Thyroid gland (tissue), 4 donors: ENCODE data around the gene TMEM139. TPM values are rescaled to one million over a fixed set of nuclear protein-coding genes. Genes with fewer than 3 reads are reported as not detected.

Experiments used
- DNase-seq, 2 donors: peaks; one replicate each; pipeline ENCODE4 v3.0.0-alpha.2; 2019
- H3K27ac ChIP-seq, 3 donors: fragments of 200-600 bp; sonication (generic); 1 replicate in 2 of 3; 2 replicates in 1 of 3; pipeline ENCODE4 v1.5.1; 2016 to 2019; ENCODE audit warnings: mild to moderate bottlenecking in 1 of 3, moderate library complexity in 1 of 3
- H3K27me3 ChIP-seq: fragments of 200-600 bp; sonication (generic); one replicate; pipeline ENCODE4 v1.5.1; 2019
- H3K36me3 ChIP-seq, 2 donors: fragments of 200-600 bp; sonication (generic); one replicate each; pipeline ENCODE4 v1.5.1; 2016 to 2019
- H3K4me1 ChIP-seq, 2 donors: fragments of 200-600 bp; sonication (generic); one replicate each; pipeline ENCODE4 v1.5.1; 2017 to 2019
- H3K4me3 ChIP-seq, 3 donors: fragments of 200-600 bp; sonication (generic); replicated peaks in 1 of 3; 1 replicate in 2 of 3; 2 replicates in 1 of 3; pipeline ENCODE4 v1.5.1; 2016; ENCODE audit warnings: mild to moderate bottlenecking in 1 of 3
- H3K9me3 ChIP-seq: fragments of 200-600 bp; sonication (generic); one replicate; pipeline ENCODE4 v1.5.1; 2017
- POLR2A ChIP-seq, 2 donors: fragments of 450-650 bp; IDR thresholded peaks; one replicate each; pipeline ENCODE4 v1.6.1; 2017; ENCODE audit warnings: antibody characterized with exemption in 2 of 2, mild to moderate bottlenecking in 2 of 2, moderate library complexity in 1 of 2
- WGBS, 2 donors: methylation state at CpG; one replicate each; pipeline ENCODE4 v1.1.5; 2017; 5-methylcytosine and 5-hydroxymethylcytosine counted together
- intact Hi-C: fragments of 100-400 bp; cut with DNase I; formaldehyde crosslinking; loops from one replicate; pipeline ENCODE4 v1.15.1; 2023
- total RNA-seq, 4 donors: library from RNA; depleted of rRNA; stranded (reverse); fragments of >200 nt; gene quantifications; one replicate each; pipeline ENCODE4 v1.2.3, GENCODE V29; 2016
- TF ChIP-seq, protein P1 (sequence below), 6 experiments: fragments of 200-600 bp in 3 of 6; fragments of 450-650 bp in 3 of 6; sonication (generic) in 3 of 6; IDR thresholded peaks; one replicate each; pipeline ENCODE4 v1.5.1; 2016 to 2019; ENCODE audit warnings: antibody characterized with exemption in 6 of 6, mild to moderate bottlenecking in 2 of 6, inconsistent platforms in 1 of 6, moderate library complexity in 1 of 6

Gene TMEM139
- total RNA-seq, 4 donors from 2014 or later, result 6.6 to 50.2 (median 19.6) TPM

DNA sequence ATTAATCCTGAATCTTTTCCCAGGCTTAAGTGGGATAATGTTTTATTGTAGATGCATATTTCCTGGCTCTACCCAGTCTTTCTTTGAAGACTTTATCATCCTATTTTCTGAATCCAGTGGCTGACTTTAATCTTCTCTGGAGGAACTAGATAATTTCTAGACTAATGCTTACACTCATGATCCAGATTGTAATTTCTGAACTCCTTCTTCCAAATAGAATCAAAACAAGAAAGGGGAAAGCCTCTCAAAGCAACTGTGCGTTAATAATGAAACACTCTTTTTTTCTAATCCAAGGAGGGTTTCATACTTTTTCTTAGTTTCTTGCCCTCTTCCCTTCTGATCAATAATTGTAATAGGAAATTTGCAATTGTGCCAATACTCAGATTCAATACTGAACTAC is 13.5 kb upstream of the TMEM139 start:
- WGBS, 2 donors, result 92 to 94% methylated on average over 1 of the region's 1 CpG
- Histone ChIP-seq H3K36me3 (peaks cover 14 to 23% of the 10 kb centered on the region in 2 donors), H3K27me3 (no peaks in the 10 kb centered on the region), H3K9me3 (no peaks in the 10 kb centered on the region), H3K4me3 (no peak overlapping the region), H3K27ac (no peak overlapping the region), H3K4me1 (no peaks in the 10 kb centered on the region)
- intact Hi-C loops, result no loop called here
- TF ChIP-seq POLR2A (IDR thresholded peaks at IDR 0.05), result no peak
- TF ChIP-seq, protein P1, sequence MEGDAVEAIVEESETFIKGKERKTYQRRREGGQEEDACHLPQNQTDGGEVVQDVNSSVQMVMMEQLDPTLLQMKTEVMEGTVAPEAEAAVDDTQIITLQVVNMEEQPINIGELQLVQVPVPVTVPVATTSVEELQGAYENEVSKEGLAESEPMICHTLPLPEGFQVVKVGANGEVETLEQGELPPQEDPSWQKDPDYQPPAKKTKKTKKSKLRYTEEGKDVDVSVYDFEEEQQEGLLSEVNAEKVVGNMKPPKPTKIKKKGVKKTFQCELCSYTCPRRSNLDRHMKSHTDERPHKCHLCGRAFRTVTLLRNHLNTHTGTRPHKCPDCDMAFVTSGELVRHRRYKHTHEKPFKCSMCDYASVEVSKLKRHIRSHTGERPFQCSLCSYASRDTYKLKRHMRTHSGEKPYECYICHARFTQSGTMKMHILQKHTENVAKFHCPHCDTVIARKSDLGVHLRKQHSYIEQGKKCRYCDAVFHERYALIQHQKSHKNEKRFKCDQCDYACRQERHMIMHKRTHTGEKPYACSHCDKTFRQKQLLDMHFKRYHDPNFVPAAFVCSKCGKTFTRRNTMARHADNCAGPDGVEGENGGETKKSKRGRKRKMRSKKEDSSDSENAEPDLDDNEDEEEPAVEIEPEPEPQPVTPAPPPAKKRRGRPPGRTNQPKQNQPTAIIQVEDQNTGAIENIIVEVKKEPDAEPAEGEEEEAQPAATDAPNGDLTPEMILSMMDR (IDR thresholded peaks at IDR 0.05), result no peak
- DNase-seq, result no peak

- DNase-seq, result no peak
- no peaks in the 10 kb centered on the region for H3K9me3 ChIP-seq
- no peak overlapping the region for H3K27ac ChIP-seq
- intact Hi-C loops, result no loop called here
- TF ChIP-seq, protein P1 (IDR thresholded peaks at IDR 0.05), result no peak
- no peak for TF ChIP-seq POLR2A (IDR thresholded peaks at IDR 0.05)
- no peaks in the 10 kb centered on the region for H3K4me1 ChIP-seq
- no peak overlapping the region for H3K4me3 ChIP-seq
- H3K27me3 ChIP-seq, result no peaks in the 10 kb centered on the region
- H3K36me3 ChIP-seq, result peaks cover 11 to 18% of the 10 kb centered on the region in 2 donors
- WGBS, 2 donors, result 93 to 96% methylated on average over 2 of the region's 2 CpGs
Observed at GRCh38 chr7:143272871-143273270, 11.9 kb upstream of the TMEM139 start.

- no peaks in the 10 kb centered on the region for H3K27me3 ChIP-seq
- no peaks in the 10 kb centered on the region for H3K9me3 ChIP-seq
- WGBS, 2 donors, result 37 to 43% methylated on average over 8 of the region's 8 CpGs
- no peak for DNase-seq
- peak overlapping the region; percentile 59 to 69 (median 66) for H3K27ac ChIP-seq
- H3K4me3 ChIP-seq, result no peak overlapping the region
- peaks cover 16 to 30% of the 10 kb centered on the region in 2 donors for H3K4me1 ChIP-seq
- no peaks in the 10 kb centered on the region for H3K36me3 ChIP-seq
- intact Hi-C loops, result loop anchor here (10.0 kb wide), 2 partner anchors 105 to 135 kb away; partner anchors contain the start of gene ZYX
- peak in 1 of 2 donors; percentile 33 for TF ChIP-seq POLR2A (IDR thresholded peaks at IDR 0.05)
- TF ChIP-seq, protein P1 (IDR thresholded peaks at IDR 0.05), result no peak
Observed at GRCh38 chr7:143279186-143280098, 5.3 kb upstream of the TMEM139 start.

DNA sequence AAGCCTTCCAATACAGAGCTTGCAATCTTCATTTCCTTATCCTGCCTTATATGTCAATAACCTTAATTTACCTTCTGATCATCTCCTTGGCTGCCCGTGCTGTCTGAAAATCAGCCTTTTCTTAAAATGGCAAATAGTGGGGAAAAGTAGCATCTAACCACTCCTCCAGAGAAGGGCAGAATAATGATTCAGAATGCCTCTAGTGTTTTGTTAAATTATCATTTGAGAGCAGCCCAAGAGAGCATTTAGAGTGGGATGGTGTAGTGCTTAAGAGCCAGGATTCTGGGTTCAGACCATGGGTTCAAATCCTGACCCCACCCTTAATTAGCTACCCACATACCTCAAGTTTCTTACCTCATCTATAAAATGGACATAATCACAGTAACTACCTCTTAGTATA is 4.6 kb upstream of the TMEM139 start:
- H3K9me3 ChIP-seq, result no peaks in the 10 kb centered on the region
- TF ChIP-seq, protein P1 (IDR thresholded peaks at IDR 0.05), result no peak
- no peak for TF ChIP-seq POLR2A (IDR thresholded peaks at IDR 0.05)
- intact Hi-C loops, result loop anchor here (10.0 kb wide), 2 partner anchors 105 to 135 kb away; partner anchors contain the start of gene ZYX
- peak overlapping the region; percentile 59 to 69 (median 66) for H3K27ac ChIP-seq
- H3K4me3 ChIP-seq, result no peak overlapping the region
- no peaks in the 10 kb centered on the region for H3K36me3 ChIP-seq
- H3K4me1 ChIP-seq, result peaks cover 16 to 38% of the 10 kb centered on the region in 2 donors
- no peaks in the 10 kb centered on the region for H3K27me3 ChIP-seq
- 69 to 71% methylated on average over 1 of the region's 1 CpG for WGBS, 2 donors
- no peak for DNase-seq

DNA sequence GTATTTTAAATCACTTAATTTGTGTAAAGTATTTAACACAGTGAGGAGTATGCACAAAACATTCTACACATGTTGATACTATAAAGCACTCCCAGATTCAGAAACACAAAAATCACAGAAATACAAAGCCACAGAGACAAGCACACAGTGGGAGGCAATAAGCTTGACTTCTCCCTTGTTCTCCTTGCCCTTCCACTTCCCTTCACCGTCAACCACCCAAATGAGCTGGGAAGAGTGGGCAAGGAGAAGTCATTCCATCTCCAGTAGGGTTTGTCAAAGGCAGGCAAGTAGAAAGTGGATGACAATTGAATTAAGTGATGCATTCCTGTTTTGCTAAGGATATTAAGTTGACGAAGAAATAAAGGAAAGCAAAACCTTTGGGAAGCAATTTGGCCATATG is 4.2 kb upstream of the TMEM139 start:
- no peaks in the 10 kb centered on the region for H3K36me3 ChIP-seq
- H3K27me3 ChIP-seq, result no peaks in the 10 kb centered on the region
- no peak for TF ChIP-seq POLR2A (IDR thresholded peaks at IDR 0.05)
- TF ChIP-seq, protein P1 (IDR thresholded peaks at IDR 0.05), result no peak
- DNase-seq, result no peak
- H3K27ac ChIP-seq, result peak overlapping the region in 2 of 3 donors; percentile 66 to 69
- no peaks in the 10 kb centered on the region for H3K9me3 ChIP-seq
- WGBS, 2 donors, result 97 to 99% methylated on average over 2 of the region's 2 CpGs
- no peak overlapping the region for H3K4me3 ChIP-seq
- H3K4me1 ChIP-seq, result peaks cover 16 to 41% of the 10 kb centered on the region in 2 donors
- intact Hi-C loops, result loop anchor here (10.0 kb wide), 2 partner anchors 104 to 134 kb away; partner anchors contain the start of gene ZYX
